Stimulated activated CD4-positive, alpha-beta T cell treated with anti-CD3 and anti-CD28 coated beads, TNF-alpha, amount 100 ng/mL, for 48 hours (primary cell): Measurements from ENCODE around the gene RIPOR3.

Experiments used
- DNase-seq, 3 donors: peaks; one replicate each; pipeline ENCODE4 v3.0.0-alpha.2; 2020; ENCODE audit warnings: low read depth in 3 of 3

The RIPOR3 gene, protein sequence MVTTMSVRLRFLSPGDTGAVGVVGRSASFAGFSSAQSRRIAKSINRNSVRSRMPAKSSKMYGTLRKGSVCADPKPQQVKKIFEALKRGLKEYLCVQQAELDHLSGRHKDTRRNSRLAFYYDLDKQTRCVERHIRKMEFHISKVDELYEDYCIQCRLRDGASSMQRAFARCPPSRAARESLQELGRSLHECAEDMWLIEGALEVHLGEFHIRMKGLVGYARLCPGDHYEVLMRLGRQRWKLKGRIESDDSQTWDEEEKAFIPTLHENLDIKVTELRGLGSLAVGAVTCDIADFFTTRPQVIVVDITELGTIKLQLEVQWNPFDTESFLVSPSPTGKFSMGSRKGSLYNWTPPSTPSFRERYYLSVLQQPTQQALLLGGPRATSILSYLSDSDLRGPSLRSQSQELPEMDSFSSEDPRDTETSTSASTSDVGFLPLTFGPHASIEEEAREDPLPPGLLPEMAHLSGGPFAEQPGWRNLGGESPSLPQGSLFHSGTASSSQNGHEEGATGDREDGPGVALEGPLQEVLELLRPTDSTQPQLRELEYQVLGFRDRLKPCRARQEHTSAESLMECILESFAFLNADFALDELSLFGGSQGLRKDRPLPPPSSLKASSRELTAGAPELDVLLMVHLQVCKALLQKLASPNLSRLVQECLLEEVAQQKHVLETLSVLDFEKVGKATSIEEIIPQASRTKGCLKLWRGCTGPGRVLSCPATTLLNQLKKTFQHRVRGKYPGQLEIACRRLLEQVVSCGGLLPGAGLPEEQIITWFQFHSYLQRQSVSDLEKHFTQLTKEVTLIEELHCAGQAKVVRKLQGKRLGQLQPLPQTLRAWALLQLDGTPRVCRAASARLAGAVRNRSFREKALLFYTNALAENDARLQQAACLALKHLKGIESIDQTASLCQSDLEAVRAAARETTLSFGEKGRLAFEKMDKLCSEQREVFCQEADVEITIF

DNA sequence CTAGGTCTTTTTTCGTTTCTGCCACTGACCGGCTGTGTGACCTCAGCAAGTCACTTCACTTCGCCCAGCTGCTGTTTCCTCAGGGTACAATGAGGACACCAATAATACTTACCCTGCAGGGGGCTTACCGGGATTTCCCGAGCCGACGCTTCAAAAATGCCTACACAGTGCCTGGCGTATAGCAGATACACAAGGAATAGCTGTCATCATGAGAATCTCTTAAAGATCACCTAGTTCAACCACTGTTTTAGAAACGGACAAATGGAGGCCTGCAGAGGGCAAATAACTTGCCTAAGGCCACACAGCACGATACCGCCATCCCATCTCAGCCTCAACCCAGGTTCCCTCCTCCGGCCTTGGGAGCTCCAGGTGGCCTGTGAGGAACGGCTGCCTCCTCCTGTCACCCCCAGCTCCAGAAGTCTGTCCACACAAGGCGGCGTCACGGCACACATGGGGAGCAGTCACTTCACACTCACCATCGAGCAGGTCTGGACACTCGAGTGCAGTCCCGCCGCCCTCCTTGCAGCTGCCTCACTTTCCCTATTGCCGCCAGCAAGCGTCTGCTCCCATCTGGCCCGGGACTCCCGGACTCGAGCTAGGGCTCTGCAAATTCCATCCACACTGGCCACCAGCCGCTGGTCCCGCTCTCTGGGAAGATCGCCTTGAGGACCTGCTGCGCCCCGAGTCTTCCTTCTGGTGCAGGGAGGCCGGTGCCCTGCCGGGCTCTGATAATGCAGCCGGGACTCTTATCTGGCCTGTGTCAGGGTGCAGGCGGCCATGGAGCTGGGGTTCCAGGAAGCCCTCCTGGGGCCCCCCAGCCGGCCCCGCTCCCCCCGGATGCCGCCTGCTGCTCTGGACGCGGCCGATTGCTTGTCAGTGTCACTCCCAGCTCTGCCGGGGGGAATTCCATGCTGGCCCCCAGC is at the start of gene RIPOR3:
Gene RIPOR3, minus strand, starts transcription at position 893 of the 923 bp plus-strand sequence. Its CDS starts 414 bp downstream, at position 479.
- no peak for DNase-seq

GRCh38 chr20:50737352-50737751 is 46.0 kb upstream of the RIPOR3 start:
- DNase-seq = no peak

GRCh38 chr20:50735813-50736212 is 44.5 kb upstream of the RIPOR3 start:
- no peak for DNase-seq

GRCh38 chr20:50734730-50735679 is 43.7 kb upstream of the RIPOR3 start:
- DNase-seq = no peak

GRCh38 chr20:50733644-50734349 is 42.5 kb upstream of the RIPOR3 start:
- DNase-seq = no peak

GRCh38 chr20:50731930-50732690 is 40.8 kb upstream of the RIPOR3 start:
- DNase-seq = no peak

GRCh38 chr20:50731055-50731929 is 40.0 kb upstream of the RIPOR3 start, which contains the start of gene PARD6B:
Gene PARD6B, plus strand, starts transcription at chr20:50731580. Its CDS starts 207 bp downstream, at chr20:50731787.
- DNase-seq = peak; percentile 99

DNA sequence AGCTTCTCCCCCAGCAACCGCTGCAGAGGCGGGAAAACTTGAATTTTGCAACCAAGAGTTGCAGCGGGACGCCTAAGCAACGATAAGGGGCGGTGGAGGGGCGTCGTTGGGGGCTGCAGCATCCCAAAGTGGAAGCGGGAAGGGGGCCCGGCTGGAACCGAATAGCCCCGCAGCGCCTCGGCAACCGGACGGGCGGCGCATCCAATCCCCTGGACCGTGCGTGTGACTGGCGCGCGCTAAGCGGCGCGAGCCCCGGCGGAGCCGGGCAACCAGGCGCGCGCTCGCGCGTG is 39.4 kb upstream of the RIPOR3 start:
- no peak for DNase-seq

DNA sequence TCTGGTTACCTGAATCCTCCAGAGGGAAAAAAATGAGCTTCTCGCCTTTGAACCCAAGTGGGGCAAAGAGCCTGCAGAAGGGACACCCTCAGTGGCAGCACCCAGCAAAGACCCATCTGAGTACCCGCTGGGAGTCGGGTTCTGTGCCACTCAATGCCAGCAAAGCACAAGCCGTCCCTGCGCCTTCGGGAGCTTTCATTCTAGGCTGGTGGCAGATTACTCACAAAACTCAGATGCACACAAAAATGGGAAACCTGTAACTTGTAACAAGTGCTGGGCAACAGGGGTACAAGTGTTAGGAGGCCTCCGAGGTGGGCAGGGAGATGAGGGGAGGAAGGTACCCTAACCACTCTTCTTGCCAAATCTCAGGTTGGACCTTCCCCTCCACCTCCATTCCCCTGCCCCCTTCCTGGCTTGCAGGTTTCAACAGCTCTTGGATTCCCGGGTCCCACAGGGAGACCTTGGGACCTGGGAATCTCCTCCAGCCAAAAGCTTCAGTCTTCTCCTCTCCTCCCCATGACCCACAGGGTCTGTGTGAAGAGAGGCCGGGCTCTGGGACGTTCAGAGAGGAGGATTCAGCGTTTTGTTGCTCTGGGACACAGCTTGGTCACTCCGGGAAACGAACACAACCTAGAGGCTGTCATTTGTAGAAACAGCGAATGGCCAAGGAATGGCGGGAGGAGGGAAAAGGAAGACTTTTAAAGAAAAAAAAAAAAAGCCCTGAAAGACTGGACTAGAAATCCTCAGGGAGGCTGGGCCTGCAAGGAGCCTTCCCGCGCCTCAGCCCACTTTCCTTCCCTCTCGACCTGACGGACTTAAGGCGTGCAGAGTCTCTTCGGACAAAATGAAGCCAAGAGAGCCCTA is 38.8 kb upstream of the RIPOR3 start:
- DNase-seq = no peak

GRCh38 chr20:50728981-50729874 is 37.9 kb upstream of the RIPOR3 start:
- no peak for DNase-seq

- DNase-seq = no peak
Observed at GRCh38 chr20:50728486-50728980, 37.2 kb upstream of the RIPOR3 start.

DNA sequence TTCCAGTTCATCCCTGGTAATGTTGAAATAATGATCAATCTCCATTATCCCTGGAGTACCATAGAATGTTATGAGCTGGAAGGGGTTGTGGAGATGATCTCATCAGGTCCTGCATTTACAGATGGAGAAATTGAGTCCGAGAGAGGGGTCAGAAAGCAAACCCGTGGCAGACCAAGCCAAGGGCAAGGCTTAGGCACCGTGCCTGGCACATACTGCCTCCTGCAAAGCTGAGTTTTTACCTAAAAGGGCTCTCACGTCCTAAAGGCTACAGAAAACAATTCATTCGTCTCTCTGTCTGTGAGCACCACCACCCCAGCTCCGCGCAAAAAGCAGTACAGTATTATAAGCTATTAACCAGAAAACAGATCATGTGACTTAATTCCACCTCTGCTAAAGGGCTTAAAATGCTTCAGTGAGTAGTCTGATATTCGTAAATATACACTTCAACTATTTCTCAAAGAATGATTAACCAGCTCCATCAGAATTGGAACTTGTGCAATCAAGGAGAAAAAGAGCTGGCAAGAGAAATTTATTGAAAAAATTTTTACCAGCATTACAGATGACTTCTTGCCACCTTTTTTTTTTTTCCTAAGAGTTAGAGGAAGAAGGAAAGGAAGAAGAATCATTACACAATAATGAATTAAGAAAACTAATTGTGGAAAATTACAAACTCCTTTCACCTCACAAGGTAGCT is 36.6 kb upstream of the RIPOR3 start:
- no peak for DNase-seq

- no peak for DNase-seq
Observed at GRCh38 chr20:50726955-50727791, 35.8 kb upstream of the RIPOR3 start.

DNA sequence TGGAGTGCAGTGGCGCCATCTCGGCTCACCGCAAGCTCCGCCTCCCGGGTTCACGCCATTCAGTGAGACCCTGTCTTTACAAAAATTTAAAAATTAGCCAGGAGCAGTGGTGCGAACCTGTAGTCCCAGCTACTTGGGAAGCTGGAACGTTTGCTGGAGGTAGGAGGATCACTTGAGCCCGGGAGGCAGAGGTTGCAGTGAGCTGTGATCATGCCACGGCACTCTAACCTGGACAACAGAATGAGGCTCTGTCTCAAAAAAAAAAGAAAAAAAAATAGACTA is 34.3 kb upstream of the RIPOR3 start:
- DNase-seq = no peak
